22Rv1 (cell line): ENCODE results near the gene MYCL.

Experiments used
- H3K27ac ChIP-seq: fragments of 450-650 bp; 2 replicates; pipeline ENCODE4 v1.5.1; 2017
- CTCF ChIP-seq: fragments of 450-650 bp; IDR thresholded peaks from 2 replicates; pipeline ENCODE4 v1.5.1; 2017; ENCODE audit warnings: mild to moderate bottlenecking
- ZFX ChIP-seq: fragments of 450-650 bp; IDR thresholded peaks from 2 replicates; pipeline ENCODE4 v1.6.1; 2017; ENCODE audit warnings: antibody characterized with exemption, borderline replicate concordance

The MYCL gene

GRCh38 chr1:39901464-39901713 is 328 bp downstream of the MYCL start:
- TF ChIP-seq ZFX (no peak), CTCF (no peak)
- peak overlapping the region; percentile 30; the same call in 1 of the 2 replicates for H3K27ac ChIP-seq

GRCh38 chr1:39900662-39901463 is 854 bp downstream of the MYCL start:
- TF ChIP-seq ZFX, result no peak
- TF ChIP-seq CTCF, result no peak
- H3K27ac ChIP-seq, result peak overlapping the region; percentile 30; the same call in 1 of the 2 replicates

GRCh38 chr1:39899611-39900538 is 1.8 kb downstream of the MYCL start:
- TF ChIP-seq ZFX, result no peak
- no peak for TF ChIP-seq CTCF
- H3K27ac ChIP-seq, result 0 out of 2 replicates have a peak overlapping the region, but pooled peaks have one; percentile 13

GRCh38 chr1:39898648-39899603 is 2.8 kb downstream of the MYCL start:
- TF ChIP-seq CTCF (no peak), ZFX (no peak)
- H3K27ac ChIP-seq, result 0 out of 2 replicates have a peak overlapping the region, but pooled peaks have one; percentile 13

- H3K27ac ChIP-seq, result no peak overlapping the region
- no peak for TF ChIP-seq ZFX
- TF ChIP-seq CTCF, result no peak
Observed at GRCh38 chr1:39898191-39898590, 3.5 kb downstream of the MYCL start.

GRCh38 chr1:39896909-39897685 is 4.6 kb downstream of the MYCL start:
- no peak overlapping the region for H3K27ac ChIP-seq
- TF ChIP-seq ZFX (no peak), CTCF (no peak)
